ENCODE data around the gene NDEL1.

NDEL1 gene

GRCh38 chr17:8413938-8414337 is 21.7 kb upstream of the NDEL1 start:
- DNase-seq (ENCODE audit: low read depth) = no peak

- no peak for DNase-seq (ENCODE audit: low read depth)
Observed at GRCh38 chr17:8417806-8418205, 17.9 kb upstream of the NDEL1 start.

DNA sequence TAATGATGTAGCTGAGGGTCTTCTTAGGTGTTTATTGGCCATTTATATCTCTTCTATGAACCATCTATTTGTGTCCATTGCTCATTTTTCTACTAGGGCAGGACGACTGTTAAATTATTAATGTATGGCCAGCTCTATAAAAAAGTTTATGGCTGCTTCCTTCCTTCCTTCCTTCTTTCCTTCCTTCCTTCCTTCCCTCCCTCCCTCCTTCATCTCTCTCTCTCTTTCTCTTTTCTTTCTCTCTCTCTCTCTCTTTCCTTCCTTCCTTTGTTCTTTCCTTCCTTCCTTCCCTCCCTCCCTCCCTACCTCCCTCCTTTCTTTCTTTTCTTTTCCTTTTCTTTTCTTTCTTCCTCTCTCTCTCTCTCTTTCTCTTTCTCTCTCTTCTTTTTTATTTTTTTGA is 17.2 kb upstream of the NDEL1 start:
- no peak for DNase-seq (ENCODE audit: low read depth)

DNA sequence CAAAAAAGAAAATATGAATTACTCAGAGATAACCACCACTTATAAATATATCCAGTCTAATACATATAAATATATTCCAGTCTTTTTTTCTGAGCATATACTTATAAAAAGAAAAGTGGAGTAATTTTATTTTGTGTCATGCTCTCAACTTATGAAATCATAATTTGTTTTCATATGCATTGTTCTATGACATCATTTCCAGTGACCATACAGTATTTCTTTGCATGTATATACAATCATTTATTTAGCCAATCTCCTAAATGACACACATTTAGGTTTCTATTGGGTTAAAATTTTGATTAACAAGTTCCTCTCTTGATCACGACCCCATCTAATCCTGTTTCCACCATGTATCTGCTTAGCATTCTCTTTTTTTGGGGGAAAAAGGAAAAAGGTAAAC is 16.4 kb upstream of the NDEL1 start:
- DNase-seq (ENCODE audit: low read depth) = no peak

GRCh38 chr17:8420041-8420934 is 15.4 kb upstream of the NDEL1 start:
- no peak for DNase-seq (ENCODE audit: low read depth)

GRCh38 chr17:8421571-8421970 is 14.1 kb upstream of the NDEL1 start:
- DNase-seq (ENCODE audit: low read depth) = no peak

DNA sequence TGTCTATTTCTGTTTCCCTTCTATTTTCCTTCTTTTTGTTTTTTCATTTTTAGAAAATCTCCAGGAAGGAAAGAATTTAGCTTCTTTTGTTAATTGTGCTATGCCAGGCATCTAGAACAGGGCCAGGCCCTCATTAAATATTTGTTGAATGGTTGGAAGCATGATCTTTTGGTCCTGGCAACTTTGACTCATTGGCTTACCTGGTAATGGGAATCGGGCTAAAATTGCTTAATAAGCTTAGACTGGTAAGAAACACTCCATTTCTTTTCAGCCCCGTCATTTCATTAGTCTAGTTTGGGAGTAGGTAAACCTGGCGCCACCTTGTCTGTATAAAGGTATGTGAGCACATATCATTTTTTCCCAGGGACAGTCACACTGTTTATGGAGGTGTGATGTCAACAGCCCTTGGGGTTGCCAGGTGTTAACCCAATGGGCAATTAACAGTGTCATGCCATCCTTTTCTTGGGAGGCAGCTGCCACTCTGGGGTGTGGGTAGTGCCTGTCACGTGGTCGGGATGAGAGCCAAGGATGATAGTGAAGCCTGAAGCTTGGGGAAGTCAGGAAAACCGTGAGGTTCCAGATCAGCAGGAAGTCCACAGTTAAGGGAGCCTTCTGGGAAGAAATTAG is 9.5 kb upstream of the NDEL1 start:
- DNase-seq (ENCODE audit: low read depth) = no peak

DNA sequence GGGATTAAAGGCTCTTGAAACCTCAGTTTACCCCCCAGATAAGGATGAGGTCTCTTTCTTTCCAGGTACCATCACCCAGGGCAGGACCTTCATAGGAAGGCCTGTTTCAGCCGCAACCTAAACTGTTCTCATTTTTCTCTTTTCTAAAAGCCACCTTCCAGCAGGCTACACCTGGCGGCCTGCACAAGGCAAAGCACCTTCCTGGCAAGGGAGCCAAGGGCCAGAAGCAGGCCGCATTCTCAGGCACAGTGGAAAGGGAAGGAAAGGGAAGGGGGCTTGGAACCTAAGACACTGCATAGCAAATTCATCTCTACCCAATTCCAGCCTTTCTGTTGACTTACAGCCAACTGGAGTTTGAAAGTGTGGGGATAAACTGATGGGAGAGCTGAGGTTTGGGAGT is 8.9 kb upstream of the NDEL1 start:
- DNase-seq (ENCODE audit: low read depth) = no peak

- DNase-seq (ENCODE audit: low read depth) = no peak
Observed at GRCh38 chr17:8430966-8431365, 4.7 kb upstream of the NDEL1 start.

DNA sequence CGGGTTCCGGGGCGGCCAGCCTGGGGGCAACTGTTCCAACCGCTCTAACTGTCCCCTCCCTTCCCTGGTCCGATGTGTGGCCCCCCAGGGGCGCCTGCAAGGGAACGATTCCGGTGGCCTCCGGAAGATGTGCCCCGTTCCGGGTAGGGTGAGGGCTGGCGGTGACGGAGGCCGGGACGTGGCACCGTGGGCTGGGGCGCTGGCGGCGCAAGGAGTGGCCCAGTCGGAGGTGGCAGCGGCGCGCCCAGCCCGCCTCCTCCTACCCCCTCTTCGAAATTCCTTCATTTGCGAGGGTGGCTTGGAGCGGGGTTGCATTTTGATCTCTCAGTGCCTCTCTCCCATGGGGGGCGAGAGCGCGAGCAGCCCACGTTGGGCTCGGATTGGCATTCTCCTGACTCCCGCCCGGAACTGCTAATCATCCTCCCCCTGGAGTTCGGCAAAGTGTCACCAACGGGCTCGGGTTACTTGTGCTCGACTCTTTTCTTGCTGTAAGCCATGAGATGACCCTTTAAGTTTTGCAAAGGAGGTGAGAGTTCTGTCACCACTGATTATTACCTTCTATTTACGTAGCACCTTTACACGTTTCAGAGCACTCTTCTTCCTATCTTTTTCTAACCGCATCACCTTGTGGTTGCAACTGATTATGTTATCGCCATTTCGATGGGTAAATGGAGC is 622 bp downstream of the NDEL1 start:
- peak; percentile 39 for DNase-seq (ENCODE audit: low read depth)

DNA sequence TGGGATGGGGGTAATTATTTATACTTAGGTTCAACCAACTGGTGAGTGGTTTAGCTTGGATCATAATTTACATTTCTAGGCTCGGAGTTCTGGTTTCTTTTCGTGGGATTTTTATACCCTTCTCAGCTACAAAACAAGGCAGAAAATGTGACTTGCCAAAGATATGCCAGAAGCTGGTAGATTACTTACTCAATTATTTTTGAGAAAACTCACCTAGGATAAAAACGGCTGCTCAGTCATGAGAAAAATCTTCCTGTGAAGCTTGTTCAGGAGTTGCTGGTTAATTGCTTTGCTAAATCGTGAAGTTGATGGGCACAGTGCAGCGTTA is 1.1 kb downstream of the NDEL1 start:
- no peak for DNase-seq (ENCODE audit: low read depth)

DNA sequence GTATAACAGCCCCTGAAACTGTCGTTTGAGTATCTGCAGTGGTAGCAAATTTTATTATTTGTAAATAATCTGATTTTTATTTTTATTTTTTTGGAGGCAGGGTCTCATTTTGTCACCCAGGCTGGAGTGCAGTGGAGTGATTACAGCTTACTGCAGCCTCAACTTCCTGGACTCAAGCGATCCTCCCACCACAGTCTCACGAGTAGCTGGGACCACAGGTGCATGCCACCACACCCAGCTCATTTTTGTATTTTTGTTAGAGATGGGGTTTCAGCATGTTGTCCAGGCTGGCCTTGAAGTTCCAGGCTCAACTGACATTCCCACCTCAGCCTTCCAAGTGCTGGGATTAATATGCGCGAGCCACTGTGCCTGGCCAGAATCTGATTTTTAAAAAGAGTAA is 2.8 kb downstream of the NDEL1 start:
- no peak for DNase-seq (ENCODE audit: low read depth)

DNA sequence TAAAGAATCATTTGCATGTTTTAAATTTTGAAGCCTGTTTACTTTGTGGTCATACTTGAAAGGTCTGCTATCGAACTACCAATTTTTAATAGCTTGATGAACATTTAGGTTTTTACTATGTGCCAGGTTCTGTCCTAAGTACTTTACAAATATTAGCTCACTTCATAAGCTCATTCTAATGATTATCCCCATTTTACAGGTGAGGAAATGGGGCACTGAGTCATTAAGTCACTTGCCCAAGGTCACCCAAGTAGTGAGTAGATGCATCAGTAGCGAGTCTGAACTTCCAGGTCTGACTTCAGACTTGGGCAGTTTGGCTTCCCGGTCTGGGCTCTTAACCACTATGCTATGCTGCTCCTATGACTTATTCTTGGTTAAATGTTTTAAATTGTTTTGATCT is 4.0 kb downstream of the NDEL1 start:
- DNase-seq (ENCODE audit: low read depth) = no peak

- DNase-seq (ENCODE audit: low read depth) = no peak
Observed at GRCh38 chr17:8441690-8442089, 6.0 kb downstream of the NDEL1 start.

DNA sequence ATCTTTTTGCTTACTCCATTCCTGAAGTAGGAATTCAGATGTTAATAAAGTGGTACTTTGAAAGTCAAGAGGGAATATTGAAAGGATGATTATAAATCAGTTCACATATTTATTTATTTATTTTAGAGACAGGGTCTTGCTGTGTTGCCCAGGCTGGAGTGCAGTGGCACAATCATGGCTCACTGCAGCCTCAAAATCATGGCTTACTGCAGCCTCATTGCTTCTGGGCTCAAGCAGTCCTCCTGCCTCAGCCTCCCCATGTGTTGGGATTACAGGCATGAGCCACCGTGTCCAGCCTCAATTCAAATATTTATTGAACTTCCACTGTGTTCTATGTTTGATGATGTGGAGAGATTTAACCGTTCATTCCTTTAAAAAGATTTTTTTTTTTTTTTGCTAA is 6.6 kb downstream of the NDEL1 start:
- no peak for DNase-seq (ENCODE audit: low read depth)

- DNase-seq (ENCODE audit: low read depth) = no peak
Observed at GRCh38 chr17:8443756-8444155, 8.1 kb downstream of the NDEL1 start.

DNA sequence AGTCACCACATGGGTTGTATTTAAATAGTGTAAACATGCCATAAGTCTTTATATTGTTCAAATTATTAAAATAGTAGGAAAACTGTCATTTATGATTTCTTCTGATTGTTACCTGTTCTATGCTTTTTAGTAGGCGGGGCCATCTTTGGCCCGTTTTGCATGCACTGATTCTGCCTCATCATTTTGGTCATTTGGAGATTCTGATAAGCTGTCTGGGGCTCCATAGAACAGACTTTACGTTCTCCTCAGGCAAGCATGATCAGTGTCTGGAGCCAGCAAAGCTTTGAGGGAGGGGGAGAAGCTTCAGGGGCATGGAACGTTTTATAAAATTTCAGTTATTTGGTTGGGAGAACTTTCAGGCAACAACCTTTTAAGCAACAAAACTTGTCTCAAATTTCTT is 8.8 kb downstream of the NDEL1 start:
- DNase-seq (ENCODE audit: low read depth) = no peak

DNA sequence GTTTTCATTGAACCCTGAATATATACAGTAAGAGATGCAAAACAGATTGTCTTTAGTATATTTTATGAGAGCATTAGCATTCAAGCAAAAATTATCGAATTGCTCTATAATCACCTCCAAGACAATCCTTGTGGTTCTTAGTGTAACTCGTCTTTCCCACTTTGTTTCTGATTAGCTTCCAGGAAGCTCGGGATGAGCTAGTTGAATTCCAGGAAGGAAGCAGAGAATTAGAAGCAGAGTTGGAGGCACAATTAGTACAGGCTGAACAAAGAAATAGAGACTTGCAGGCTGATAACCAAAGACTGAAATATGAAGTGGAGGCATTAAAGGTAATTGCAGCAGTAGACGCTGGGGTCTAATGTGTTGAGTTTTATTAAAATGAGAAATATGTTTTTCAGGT is 9.9 kb downstream of the NDEL1 start:
- no peak for DNase-seq (ENCODE audit: low read depth)

DNA sequence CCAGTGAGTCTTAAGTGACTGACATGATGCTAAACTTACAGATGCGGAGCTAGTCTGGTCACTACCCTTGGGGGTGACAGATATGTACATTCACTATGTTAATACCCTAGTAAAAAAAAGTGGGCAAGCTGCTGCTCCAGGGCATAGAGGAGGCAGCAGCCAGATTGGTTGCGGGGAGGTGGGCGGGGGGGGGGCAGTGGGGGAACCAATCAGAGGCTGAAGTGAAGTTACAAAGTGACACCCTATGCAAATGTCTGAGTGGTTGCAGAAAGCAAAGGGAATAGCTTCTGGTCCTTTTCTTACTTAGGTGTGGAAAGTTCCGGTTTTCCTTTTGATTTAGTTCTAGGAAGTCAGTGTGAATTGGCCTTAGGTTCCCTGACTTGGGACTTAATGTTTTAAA is 12.1 kb downstream of the NDEL1 start:
- no peak for DNase-seq (ENCODE audit: low read depth)

- no peak for DNase-seq (ENCODE audit: low read depth)
Observed at GRCh38 chr17:8448310-8448709, 12.6 kb downstream of the NDEL1 start.

GRCh38 chr17:8451933-8452614 is 16.4 kb downstream of the NDEL1 start:
- no peak for DNase-seq (ENCODE audit: low read depth)

DNA sequence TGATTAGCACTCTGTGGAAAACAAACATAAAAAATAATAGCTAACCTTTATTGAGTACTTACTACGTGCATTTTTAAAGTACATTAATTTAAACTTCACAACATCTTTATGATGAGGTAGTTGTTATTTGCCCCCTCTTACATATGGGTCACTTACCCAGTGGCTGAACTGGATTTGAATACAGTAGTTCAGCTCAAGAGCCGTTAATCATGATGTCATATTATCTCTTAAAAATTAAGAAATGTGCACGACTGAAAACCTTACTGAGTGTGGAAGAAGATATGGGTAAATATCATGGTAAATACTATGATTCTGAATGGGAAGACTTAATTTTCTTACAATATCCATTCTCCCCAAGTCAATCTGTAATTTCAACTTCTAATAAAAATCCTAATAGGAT is 17.6 kb downstream of the NDEL1 start:
- DNase-seq (ENCODE audit: low read depth) = no peak

All from activated T-cell treated with anti-CD3 and anti-CD28 coated beads for 24 hours (primary cell).